HCEC 1CT (cell line): ENCODE data around the gene LRRC40.

Experiments used
- DNase-seq: peaks from one replicate; pipeline ENCODE4 v3.0.0-alpha.2; 2017

Gene LRRC40

GRCh38 chr1:70109241-70109640 is 96.1 kb downstream of the LRRC40 start:
- DNase-seq: no peak

GRCh38 chr1:70103770-70104169 is 101.6 kb downstream of the LRRC40 start:
- no peak for DNase-seq

- DNase-seq: no peak
Measured at GRCh38 chr1:70101774-70102173, 103.6 kb downstream of the LRRC40 start.

GRCh38 chr1:70101231-70101630 is 104.1 kb downstream of the LRRC40 start:
- no peak for DNase-seq
